Activated T-cell treated with anti-CD3 and anti-CD28 coated beads for 1 hour (primary cell): ENCODE results near the gene IPO11.

ENCODE experiments used
- DNase-seq: peaks from one replicate; pipeline ENCODE4 v3.0.0-alpha.2; 2020; ENCODE audit warnings: low read depth

The IPO11 gene

GRCh38 chr5:62572918-62573514, 160.5 kb downstream of the IPO11 start:
- DNase-seq = no peak

GRCh38 chr5:62574599-62574998, 162.0 kb downstream of the IPO11 start:
- DNase-seq = no peak

- DNase-seq = no peak
Measured at GRCh38 chr5:62575066-62575465, 162.5 kb downstream of the IPO11 start.

GRCh38 chr5:62575489-62575888, 162.9 kb downstream of the IPO11 start:
- DNase-seq = no peak

GRCh38 chr5:62576570-62577170, 164.1 kb downstream of the IPO11 start:
- no peak for DNase-seq

- DNase-seq = no peak
Measured at GRCh38 chr5:62577488-62577887, 164.9 kb downstream of the IPO11 start.

GRCh38 chr5:62578540-62578939, 166.0 kb downstream of the IPO11 start, which contains the start of gene LRRC70:
TSS of gene LRRC70 (plus strand) at chr5:62578819. CDS start at chr5:62579439, 620 bp downstream.
- DNase-seq = no peak

GRCh38 chr5:62579761-62580160, 167.2 kb downstream of the IPO11 start:
- DNase-seq = no peak

GRCh38 chr5:62581836-62582597, 169.5 kb downstream of the IPO11 start:
- no peak for DNase-seq

- no peak for DNase-seq
Measured at GRCh38 chr5:62584391-62584790, 171.8 kb downstream of the IPO11 start.

GRCh38 chr5:62585306-62585705, 172.7 kb downstream of the IPO11 start:
- DNase-seq = no peak

GRCh38 chr5:62585751-62586150, 173.2 kb downstream of the IPO11 start:
- DNase-seq = no peak

- DNase-seq = no peak
Measured at GRCh38 chr5:62587737-62588136, 175.2 kb downstream of the IPO11 start.

- no peak for DNase-seq
Measured at GRCh38 chr5:62588668-62589067, 176.1 kb downstream of the IPO11 start.

GRCh38 chr5:62589504-62589903, 176.9 kb downstream of the IPO11 start:
- DNase-seq = no peak

GRCh38 chr5:62590387-62590786, 177.8 kb downstream of the IPO11 start:
- DNase-seq = no peak

- DNase-seq = no peak
Measured at GRCh38 chr5:62592558-62592957, 180.0 kb downstream of the IPO11 start.

GRCh38 chr5:62593331-62593730, 180.8 kb downstream of the IPO11 start:
- DNase-seq = no peak

GRCh38 chr5:62594364-62594984, 181.9 kb downstream of the IPO11 start:
- DNase-seq = no peak

GRCh38 chr5:62596096-62596495, 183.5 kb downstream of the IPO11 start:
- DNase-seq = no peak

- no peak for DNase-seq
Measured at GRCh38 chr5:62596691-62597090, 184.1 kb downstream of the IPO11 start.

- no peak for DNase-seq
Measured at GRCh38 chr5:62597314-62597713, 184.8 kb downstream of the IPO11 start.
